OCI-M2 (cell line): ENCODE measurements around the gene CCDC60.
"Not testable (repeated sequence)": the region's sequence is repeated elsewhere in the genome, so short reads cannot be mapped to it uniquely, and the experiment has no call there.

ENCODE experiments used
- DNase-seq: peaks from one replicate; lab custom pipeline; 2025; ENCODE audit not compliant: unreplicated experiment; lab: John Stamatoyannopoulos, UW

Gene CCDC60

GRCh38 chr12:119338593-119339363, 4.2 kb downstream of the CCDC60 start:
- no peak for DNase-seq

DNA sequence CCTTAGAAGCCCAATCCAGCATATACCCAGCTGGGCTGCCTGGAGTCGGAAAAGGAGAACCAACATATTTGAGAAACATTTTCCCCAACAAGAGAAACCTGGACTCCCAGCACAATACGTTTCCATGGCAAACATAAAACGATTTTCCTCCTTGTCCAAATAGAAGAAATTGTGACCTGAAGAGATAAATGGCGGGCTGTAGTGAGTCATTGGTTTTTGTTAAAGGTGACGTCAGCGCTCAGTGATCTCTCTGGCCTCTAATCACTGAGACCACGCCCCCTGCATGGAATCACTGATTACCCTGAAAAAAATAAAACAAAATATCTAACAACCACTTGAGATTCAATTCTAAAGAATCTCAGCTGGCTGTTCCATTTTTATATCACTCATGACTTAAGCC, 6.0 kb downstream of the CCDC60 start:
- DNase-seq = no peak

DNA sequence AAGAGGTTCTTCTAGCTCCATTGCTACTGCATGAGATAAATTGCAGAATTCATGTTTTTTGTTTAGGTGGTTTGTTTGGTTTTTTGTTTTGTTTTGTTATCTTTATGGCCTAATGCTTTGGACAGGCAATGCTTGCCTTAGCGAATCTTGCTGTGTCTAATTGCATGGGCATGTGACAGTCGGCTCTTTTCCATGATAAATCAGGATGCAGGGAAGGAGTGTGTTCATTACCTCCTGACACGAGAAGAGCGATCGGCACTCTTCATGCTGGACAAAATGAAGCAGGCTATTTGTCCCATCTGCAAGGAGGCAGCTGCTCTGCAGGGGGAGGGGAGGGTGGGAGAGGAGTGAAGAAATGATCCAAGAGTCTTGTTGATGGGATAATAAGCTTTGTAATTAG, 6.5 kb downstream of the CCDC60 start:
- DNase-seq = no peak

DNA sequence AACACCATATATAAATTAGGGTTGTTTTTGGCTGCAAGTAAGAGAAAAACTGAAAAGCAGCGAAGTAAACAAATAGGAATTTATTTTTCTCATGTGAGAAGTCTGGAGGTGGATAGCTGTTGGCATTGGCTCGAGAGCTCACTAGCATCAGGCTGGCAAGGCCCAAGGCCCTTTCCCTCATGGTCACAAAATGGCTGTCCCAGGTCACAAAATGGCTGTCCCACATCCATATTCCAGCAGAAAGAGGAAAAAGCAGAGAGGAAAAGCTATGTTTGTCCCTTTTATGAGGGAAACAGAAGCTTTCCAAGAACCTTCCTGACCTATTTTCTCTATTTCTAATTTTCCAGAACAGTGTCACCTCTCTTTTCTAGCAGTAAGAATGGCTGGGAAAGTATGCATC, 7.5 kb downstream of the CCDC60 start:
- DNase-seq = no peak

DNA sequence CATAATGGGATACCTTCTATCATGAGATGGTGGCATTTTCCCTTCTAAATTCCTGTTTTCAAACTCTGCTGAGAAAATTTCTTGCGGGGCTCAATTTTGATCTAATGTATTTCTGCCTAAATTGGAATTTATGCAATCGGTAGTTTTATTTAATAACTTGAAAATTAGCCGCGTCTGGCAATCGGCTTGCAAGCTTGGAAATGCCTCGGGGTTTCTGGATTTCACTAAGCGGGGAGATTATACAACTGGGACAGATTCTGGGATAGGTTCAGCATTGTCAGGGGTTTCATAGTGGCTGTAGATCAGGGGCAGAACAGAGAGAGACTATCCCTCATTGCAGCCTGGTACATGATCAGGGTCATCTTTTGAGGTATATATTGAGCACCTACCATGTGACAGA, 8.6 kb downstream of the CCDC60 start:
- DNase-seq = no peak

DNA sequence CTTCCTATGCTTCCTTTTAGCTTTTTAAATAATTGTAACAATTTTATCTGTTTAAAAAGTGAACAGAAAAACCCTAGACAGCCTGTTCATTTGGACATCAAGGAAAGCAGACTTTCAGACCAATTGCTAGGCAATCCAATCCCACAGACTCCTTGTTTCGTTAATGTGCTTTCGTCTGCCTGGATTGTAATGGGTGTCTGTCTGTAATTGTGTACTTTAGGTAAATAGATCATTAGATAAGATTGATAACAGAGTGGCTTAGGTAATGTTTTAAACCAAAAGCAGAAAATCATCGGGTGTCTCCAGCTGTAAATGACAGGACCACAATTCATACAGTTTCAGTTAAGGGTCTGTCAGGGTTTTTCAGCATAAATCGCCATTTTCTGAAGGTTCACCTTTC, 19.6 kb downstream of the CCDC60 start:
- DNase-seq = no peak

DNA sequence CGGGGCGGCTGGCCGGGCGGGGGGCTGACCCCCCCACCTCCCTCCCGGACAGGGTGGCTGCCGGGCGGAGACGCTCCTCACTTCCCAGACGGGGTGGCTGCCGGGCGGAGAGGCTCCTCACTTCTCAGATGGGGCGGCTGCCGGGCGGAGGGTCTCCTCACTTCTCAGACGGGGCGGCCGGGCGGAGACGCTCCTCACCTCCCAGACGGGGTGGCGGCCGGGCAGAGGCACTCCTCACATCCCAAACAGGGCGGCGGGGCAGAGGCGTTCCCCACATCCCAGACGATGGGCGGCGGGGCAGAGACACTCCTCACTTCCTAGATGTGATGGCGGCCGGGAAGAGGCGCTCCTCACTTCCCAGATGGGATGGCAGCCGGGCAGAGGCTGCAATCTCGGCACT, 25.8 kb downstream of the CCDC60 start:
- DNase-seq = not testable (repeated sequence)

DNA sequence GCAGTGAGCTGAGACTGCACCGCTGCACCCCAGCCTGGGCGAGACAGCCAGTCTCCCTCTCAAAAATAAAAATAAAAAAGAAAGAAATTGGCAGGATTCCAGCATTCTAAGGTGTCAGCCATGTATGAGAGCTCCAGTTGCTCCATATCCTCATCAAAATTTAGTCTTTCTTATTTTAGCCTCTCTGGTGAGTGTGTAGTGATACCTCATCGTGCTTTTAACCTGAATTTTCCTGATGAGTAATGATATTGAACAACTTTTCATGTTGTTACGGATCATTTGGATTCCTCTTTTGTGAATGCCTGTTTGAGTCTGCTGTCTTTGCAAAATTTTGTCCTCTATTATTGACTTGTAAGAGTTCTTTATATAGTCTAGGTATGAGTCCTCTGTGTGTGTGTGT, 28.5 kb downstream of the CCDC60 start:
- no peak for DNase-seq

- no peak for DNase-seq
Measured at GRCh38 chr12:119363490-119363889, 29.0 kb downstream of the CCDC60 start.

DNA sequence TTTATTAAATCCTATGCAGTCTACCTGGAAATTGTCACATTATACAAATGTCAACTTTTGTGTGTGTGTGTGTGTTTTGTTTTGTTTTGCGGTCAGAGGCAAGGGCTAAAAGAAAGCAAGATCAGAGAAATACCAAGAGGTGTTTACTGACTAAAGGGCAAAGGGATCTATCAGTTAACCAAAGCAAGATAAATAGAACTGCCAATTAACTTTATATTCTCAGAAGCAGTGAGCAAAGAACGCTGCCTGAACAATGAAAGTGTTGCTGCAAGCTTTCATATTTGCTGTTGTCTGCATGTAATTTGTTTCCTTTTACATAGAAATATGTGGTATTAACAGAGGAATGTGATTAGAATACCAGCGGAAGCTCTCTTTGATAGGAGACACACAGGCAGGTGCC, 30.9 kb downstream of the CCDC60 start:
- DNase-seq = no peak

DNA sequence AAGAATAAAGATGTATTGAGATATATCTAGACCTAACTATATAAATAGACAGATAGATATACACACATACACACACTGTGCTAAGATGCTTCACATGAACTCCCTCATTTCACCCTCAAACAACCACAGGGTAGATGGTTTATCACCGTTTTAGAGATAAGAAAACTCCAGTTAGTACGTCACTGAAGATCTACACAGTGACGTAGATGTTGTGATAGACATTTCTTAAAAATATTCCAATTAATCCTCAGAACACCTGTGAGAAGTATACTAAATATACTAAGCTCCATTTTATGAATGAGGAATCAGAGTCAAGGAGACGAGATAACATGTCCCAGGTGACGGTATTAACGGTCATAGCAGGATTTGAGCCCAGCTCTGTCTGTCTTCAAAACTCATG, 31.5 kb downstream of the CCDC60 start:
- no peak for DNase-seq

- no peak for DNase-seq
Measured at GRCh38 chr12:119369161-119369560, 34.6 kb downstream of the CCDC60 start.

DNA sequence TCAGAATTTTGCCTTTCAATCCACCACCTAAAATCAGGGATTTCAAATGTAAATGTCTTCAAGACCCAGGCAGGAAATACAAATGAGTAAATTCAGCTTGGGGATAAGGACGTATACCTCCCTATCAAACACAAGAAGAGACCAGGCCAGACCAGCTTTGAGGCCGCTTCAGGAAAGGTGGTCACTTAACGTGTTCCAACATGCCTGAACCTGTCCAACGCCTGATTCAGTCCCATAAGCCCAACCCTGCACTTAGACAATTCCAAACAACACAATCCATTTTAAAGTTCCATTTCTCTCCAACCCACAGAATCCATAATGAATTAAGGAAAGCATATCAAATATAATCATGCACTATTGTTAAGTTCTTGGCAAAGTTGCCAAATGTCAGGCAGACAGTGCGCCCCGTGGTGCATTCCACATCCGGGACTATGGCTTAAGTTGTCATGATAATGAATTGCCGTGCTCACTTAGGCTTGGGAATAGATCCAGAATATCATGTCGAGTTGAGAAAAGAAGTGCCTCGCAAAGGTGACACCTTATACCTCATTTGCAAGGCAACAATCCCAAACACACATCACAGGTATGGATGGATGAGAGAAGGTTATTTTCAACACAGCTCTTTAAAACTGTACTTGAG, 35.5 kb downstream of the CCDC60 start:
- no peak for DNase-seq

- no peak for DNase-seq
Measured at GRCh38 chr12:119372540-119372939, 38.0 kb downstream of the CCDC60 start.

DNA sequence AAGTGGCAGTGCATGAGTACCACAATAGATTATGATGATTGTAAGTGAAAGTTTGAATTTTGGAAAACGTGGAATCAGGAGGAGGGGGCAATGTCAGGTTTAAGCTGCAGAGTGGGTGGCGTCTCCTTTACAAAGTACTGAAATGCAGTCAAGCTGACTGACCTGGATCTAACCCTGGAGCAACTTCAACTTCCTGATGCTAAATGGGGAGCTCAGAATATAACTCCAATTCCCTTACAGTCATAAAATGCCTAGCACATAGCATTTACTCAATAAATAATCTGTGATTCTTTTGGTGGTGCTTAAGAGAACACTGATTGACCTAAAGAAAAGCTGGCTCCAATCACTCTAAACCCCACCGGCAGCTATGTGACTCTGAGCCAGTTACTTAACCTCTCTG, 38.5 kb downstream of the CCDC60 start:
- no peak for DNase-seq

DNA sequence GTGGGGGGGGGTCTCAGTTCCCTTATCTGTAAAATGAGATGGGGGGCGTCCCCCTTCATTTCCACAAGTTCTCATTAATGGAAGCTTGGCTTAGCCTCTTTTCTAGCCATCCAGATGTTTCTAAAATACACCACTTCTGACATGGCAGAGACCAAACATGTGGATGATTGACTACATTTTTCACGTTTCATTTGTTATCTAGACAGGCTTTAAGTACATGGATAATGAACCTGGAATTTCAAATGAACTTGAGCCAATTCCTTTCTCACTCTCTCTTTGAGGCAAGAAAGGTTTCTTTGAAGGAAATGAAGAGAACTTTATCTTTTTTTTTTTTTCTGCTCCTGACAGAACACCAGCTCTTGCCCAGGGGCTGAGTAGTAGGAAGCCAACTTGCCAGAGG, 39.1 kb downstream of the CCDC60 start:
- DNase-seq = no peak

DNA sequence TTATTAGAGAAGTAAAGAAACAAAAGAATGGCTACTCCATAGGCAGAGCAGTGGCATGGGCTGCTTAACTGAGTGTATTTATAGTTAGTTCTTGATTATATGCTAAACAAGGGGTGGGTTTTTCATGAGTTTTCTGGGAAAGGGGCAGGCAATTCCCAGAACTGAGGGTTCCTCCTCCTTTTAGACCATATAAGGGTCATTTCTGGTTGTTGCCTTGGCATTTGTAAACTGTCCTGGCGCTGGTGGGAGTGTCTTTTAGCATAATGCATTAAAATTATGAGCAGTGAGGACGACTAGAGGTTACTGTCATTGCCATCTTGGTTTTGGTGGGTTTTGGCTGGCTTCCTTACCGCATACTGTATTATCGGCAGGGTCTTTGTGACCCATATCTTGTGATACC, 40.1 kb downstream of the CCDC60 start:
- DNase-seq = no peak

- DNase-seq = no peak
Measured at GRCh38 chr12:119375075-119375882, 40.8 kb downstream of the CCDC60 start.

DNA sequence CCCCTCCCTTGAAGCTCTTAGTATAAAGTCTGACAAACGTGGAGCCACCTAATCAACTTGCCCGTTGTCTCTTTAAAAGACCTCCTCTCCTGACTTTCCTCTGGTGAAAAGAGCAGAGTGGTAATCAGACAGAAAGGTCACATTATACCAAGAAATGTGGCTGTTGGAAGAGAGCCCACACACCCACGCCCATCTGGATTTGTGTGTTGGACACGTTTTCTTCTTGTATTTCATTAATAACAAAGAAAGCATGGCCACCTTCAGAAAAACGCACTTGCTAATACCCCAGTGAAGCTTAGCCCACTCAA, 41.3 kb downstream of the CCDC60 start:
- no peak for DNase-seq

GRCh38 chr12:119378903-119379302, 44.4 kb downstream of the CCDC60 start:
- DNase-seq = no peak

GRCh38 chr12:119381471-119382235, 47.1 kb downstream of the CCDC60 start:
- DNase-seq = no peak
